Tibial nerve (tissue), 4 donors: ENCODE data around the gene MTFR1L. TPM values are rescaled to one million over a fixed set of nuclear protein-coding genes. Genes with fewer than 3 reads are reported as not detected.

ENCODE experiments used
- DNase-seq, 2 donors: peaks; one replicate each; pipeline ENCODE4 v3.0.0-alpha.2; 2019; ENCODE audit warnings: low spot score in 2 of 2
- H3K27ac ChIP-seq, 4 donors: fragments of 200-600 bp; sonication (generic) in 3 of 4; one replicate each; pipeline ENCODE4 v1.5.1; 2017 to 2019; ENCODE audit warnings: mild to moderate bottlenecking in 1 of 4
- H3K27me3 ChIP-seq, 2 donors: fragments of 200-600 bp; sonication (generic) in 1 of 2; one replicate each; pipeline versions ENCODE4 v1.5.1 to v1.6.0; 2017 to 2019
- H3K36me3 ChIP-seq, 3 donors: fragments of 200-600 bp; sonication (generic); one replicate each; pipeline ENCODE4 v1.5.1; 2018 to 2019
- H3K4me1 ChIP-seq, 4 donors: fragments of 200-600 bp; sonication (generic) in 3 of 4; one replicate each; pipeline ENCODE4 v1.5.1; 2017 to 2019
- H3K4me3 ChIP-seq, 4 donors: fragments of 200-600 bp; sonication (generic) in 3 of 4; one replicate each; pipeline ENCODE4 v1.5.1; 2017 to 2019; ENCODE audit warnings: mild to moderate bottlenecking in 1 of 4, moderate library complexity in 1 of 4
- H3K9me3 ChIP-seq, 4 donors: fragments of 200-600 bp; sonication (generic) in 3 of 4; one replicate each; pipeline ENCODE4 v1.5.1; 2017 to 2019
- EP300 ChIP-seq, 2 donors: sonication (generic); formaldehyde crosslinking; IDR thresholded peaks; one replicate each; pipeline ENCODE4 v1.6.1; 2017; ENCODE audit warnings: antibody characterized with exemption in 2 of 2, mild to moderate bottlenecking in 1 of 2
- POLR2A ChIP-seq, 2 donors: fragments of 450-650 bp; IDR thresholded peaks; one replicate each; pipeline ENCODE4 v1.6.1; 2017; ENCODE audit warnings: antibody characterized with exemption in 2 of 2, mild to moderate bottlenecking in 2 of 2, moderate library complexity in 2 of 2
- WGBS, 2 donors: methylation state at CpG; one replicate each; pipeline ENCODE4 v1.1.5; 2018; 5-methylcytosine and 5-hydroxymethylcytosine counted together
- total RNA-seq, 4 donors: library from RNA; depleted of rRNA; stranded (reverse); fragments of >200 nt; gene quantifications; one replicate each; pipeline ENCODE4 v1.1.0, GENCODE V29; 2016
- TF ChIP-seq, protein P1 (sequence below), 5 experiments: fragments of 200-600 bp in 3 of 5; fragments of 450-650 bp in 2 of 5; sonication (generic) in 3 of 5; IDR thresholded peaks; one replicate each; pipeline ENCODE4 v1.5.1; 2016 to 2019; ENCODE audit warnings: antibody characterized with exemption in 5 of 5, mild to moderate bottlenecking in 3 of 5, moderate library complexity in 2 of 5

The MTFR1L gene
- total RNA-seq, 4 donors from 2014 or later: 65.7 to 99.4 (median 77.2) TPM

GRCh38 chr1:25862785-25863485, 43.2 kb downstream of the MTFR1L start:
- no peak for DNase-seq
- TF ChIP-seq, protein P1, sequence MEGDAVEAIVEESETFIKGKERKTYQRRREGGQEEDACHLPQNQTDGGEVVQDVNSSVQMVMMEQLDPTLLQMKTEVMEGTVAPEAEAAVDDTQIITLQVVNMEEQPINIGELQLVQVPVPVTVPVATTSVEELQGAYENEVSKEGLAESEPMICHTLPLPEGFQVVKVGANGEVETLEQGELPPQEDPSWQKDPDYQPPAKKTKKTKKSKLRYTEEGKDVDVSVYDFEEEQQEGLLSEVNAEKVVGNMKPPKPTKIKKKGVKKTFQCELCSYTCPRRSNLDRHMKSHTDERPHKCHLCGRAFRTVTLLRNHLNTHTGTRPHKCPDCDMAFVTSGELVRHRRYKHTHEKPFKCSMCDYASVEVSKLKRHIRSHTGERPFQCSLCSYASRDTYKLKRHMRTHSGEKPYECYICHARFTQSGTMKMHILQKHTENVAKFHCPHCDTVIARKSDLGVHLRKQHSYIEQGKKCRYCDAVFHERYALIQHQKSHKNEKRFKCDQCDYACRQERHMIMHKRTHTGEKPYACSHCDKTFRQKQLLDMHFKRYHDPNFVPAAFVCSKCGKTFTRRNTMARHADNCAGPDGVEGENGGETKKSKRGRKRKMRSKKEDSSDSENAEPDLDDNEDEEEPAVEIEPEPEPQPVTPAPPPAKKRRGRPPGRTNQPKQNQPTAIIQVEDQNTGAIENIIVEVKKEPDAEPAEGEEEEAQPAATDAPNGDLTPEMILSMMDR (IDR thresholded peaks at IDR 0.05): no peak
- no peak for TF ChIP-seq POLR2A (IDR thresholded peaks at IDR 0.05)
- Histone ChIP-seq H3K36me3 (peaks cover 0 to 29% (median 0%) of the 10 kb centered on the region in 3 donors), H3K4me1 (peaks cover 0 to 24% (median 10%) of the 10 kb centered on the region in 4 donors), H3K27me3 (no peaks in the 10 kb centered on the region), H3K9me3 (no peaks in the 10 kb centered on the region), H3K27ac (no peak overlapping the region), H3K4me3 (no peak overlapping the region)
- 94% methylated on average over 19 to 20 of the region's 20 CpGs for WGBS, 2 donors

DNA sequence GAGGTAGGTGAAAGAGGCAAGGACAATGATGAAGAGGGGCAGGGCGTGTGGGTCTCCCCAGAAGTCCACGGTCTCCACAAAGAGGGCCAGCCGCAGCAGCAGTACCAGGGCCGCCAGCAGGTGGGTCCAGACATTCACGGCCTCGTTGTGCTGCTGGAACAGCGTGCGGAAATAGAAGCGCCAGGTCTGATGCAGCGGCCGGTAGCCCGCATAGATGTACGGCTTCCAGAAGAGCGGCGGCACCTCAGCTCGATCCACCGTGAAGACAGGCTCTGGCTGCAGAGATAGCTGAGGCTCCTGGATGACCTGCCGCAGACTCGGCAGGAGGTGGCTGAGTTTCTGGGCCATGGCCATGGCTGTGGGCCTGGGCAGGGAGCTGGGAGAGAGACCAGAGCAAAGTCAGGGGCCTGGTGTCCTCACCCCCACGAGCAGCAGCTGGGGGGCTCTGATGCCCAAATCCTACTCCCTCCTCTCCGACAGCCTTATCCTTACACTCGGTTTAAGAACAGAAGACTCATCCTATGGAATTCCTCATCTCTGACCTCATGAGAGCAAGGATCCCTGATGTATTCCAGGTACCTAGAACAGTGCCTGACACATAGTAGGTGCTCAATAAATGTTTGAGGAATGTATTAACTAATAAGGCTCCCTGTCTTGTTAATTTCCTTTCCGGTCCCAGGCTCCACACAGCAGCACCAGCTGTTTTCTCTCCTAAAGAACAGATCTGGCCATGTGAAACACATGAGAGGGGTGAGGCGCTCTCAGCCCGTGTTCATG, 43.9 kb downstream of the MTFR1L start:
- 88 to 92% methylated on average over 25 of the region's 25 CpGs for WGBS, 2 donors
- Histone ChIP-seq H3K9me3 (no peaks in the 10 kb centered on the region), H3K4me1 (peaks cover 0 to 22% (median 8%) of the 10 kb centered on the region in 4 donors), H3K4me3 (no peak overlapping the region), H3K27me3 (no peaks in the 10 kb centered on the region), H3K27ac (no peak overlapping the region), H3K36me3 (peaks cover 0 to 35% (median 0%) of the 10 kb centered on the region in 3 donors)
- TF ChIP-seq, protein P1 (IDR thresholded peaks at IDR 0.05): no peak
- TF ChIP-seq POLR2A (IDR thresholded peaks at IDR 0.05) (no peak), EP300 (IDR thresholded peaks at IDR 0.05) (no peak)
- DNase-seq: no peak

- peaks cover 0 to 43% (median 0%) of the 10 kb centered on the region in 3 donors for H3K36me3 ChIP-seq
- TF ChIP-seq EP300 (IDR thresholded peaks at IDR 0.05) (no peak), POLR2A (IDR thresholded peaks at IDR 0.05) (no peak)
- TF ChIP-seq, protein P1 (IDR thresholded peaks at IDR 0.05): no peak
- no peak overlapping the region for H3K27ac ChIP-seq
- H3K27me3 ChIP-seq: no peaks in the 10 kb centered on the region
- DNase-seq: no peak
- no peaks in the 10 kb centered on the region for H3K9me3 ChIP-seq
- H3K4me3 ChIP-seq: no peak overlapping the region
- peaks cover 0 to 16% (median 3%) of the 10 kb centered on the region in 4 donors for H3K4me1 ChIP-seq
- 86 to 90% methylated on average over 3 of the region's 3 CpGs for WGBS, 2 donors
Observed at GRCh38 chr1:25864434-25864833, 44.7 kb downstream of the MTFR1L start.

DNA sequence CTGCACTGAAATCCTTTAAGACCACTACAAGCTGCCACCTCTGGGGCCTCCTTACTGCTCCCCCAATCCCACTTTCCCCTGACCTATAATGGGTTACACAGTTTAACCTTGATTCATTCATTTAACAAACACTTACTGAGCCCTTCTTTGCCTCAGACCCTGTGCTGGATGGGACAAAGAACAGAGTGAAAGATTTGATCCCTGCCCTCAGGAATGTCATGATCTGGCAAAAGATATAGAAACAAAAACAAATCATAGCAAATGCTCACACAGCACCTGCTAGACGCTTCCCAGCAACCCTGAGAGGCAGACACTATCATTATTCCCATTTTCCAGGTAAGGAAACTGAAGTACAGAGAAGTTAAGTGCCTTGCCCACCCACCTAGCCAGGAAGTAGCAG, 46.5 kb downstream of the MTFR1L start:
- Histone ChIP-seq H3K4me1 (peaks cover 0 to 12% (median 1%) of the 10 kb centered on the region in 4 donors), H3K27me3 (no peaks in the 10 kb centered on the region), H3K27ac (no peak overlapping the region), H3K36me3 (peaks cover 0 to 56% (median 0%) of the 10 kb centered on the region in 3 donors), H3K4me3 (no peak overlapping the region), H3K9me3 (no peaks in the 10 kb centered on the region)
- TF ChIP-seq POLR2A (IDR thresholded peaks at IDR 0.05) (no peak), EP300 (IDR thresholded peaks at IDR 0.05) (no peak)
- TF ChIP-seq, protein P1 (IDR thresholded peaks at IDR 0.05): no peak
- 48 to 86% methylated on average over 1 of the region's 1 CpG for WGBS, 2 donors
- DNase-seq: no peak
